Vagina (tissue), 2 donors: ENCODE data around the gene CBX6.

Experiments used
- POLR2A ChIP-seq, 2 donors: fragments of 450-650 bp; IDR thresholded peaks; one replicate each; pipeline ENCODE4 v1.6.1; 2017; ENCODE audit warnings: antibody characterized with exemption in 2 of 2, mild to moderate bottlenecking in 2 of 2, moderate library complexity in 2 of 2
- TF ChIP-seq, protein P1 (sequence below), 3 experiments: fragments of 450-650 bp in 2 of 3; fragments of 200-600 bp in 1 of 3; sonication (generic) in 1 of 3; IDR thresholded peaks; one replicate each; pipeline ENCODE4 v1.5.1; 2017 to 2019; ENCODE audit warnings: antibody characterized with exemption in 3 of 3, mild to moderate bottlenecking in 2 of 3, moderate library complexity in 2 of 3

DNA sequence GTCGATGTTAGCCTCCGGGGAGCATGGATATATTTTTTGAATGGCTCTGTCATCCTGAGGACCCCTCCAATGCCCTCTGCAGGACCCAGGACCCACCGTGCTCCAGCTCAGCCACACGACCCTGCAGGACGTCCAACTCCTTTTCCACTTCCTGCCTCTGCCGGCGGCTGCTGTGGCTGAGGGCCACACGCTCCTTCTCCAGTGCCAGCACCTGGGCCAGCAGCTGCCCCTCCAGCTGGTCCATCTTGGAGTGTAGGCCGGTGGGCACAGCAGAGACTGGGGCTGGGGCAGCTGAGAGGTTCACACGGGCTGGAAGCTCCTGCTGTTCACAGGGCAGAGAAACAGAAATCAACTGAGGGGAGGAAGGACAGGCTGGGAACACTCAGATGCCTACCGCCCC, 43.8 kb downstream of the CBX6 start:
- TF ChIP-seq, protein P1, sequence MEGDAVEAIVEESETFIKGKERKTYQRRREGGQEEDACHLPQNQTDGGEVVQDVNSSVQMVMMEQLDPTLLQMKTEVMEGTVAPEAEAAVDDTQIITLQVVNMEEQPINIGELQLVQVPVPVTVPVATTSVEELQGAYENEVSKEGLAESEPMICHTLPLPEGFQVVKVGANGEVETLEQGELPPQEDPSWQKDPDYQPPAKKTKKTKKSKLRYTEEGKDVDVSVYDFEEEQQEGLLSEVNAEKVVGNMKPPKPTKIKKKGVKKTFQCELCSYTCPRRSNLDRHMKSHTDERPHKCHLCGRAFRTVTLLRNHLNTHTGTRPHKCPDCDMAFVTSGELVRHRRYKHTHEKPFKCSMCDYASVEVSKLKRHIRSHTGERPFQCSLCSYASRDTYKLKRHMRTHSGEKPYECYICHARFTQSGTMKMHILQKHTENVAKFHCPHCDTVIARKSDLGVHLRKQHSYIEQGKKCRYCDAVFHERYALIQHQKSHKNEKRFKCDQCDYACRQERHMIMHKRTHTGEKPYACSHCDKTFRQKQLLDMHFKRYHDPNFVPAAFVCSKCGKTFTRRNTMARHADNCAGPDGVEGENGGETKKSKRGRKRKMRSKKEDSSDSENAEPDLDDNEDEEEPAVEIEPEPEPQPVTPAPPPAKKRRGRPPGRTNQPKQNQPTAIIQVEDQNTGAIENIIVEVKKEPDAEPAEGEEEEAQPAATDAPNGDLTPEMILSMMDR (IDR thresholded peaks at IDR 0.05): no peak
- TF ChIP-seq POLR2A (IDR thresholded peaks at IDR 0.05): no peak
